Sigmoid colon (tissue), 7 donors: ENCODE data around the gene ADORA2B. TPM values are rescaled to one million over a fixed set of nuclear protein-coding genes. Genes with fewer than 3 reads are reported as not detected.
A peak's percentile ranks its signal among the peaks of the same experiment; 100 is the strongest.
"Not testable (repeated sequence)": the region's sequence is repeated elsewhere in the genome, so short reads cannot be mapped to it uniquely, and the experiment has no call there.

Experiments
- DNase-seq: peaks from one replicate; pipeline ENCODE4 v3.0.0-alpha.2; 2019
- H3K27ac ChIP-seq, 4 donors: fragments of 200-600 bp; sonication (generic); one replicate each; pipeline ENCODE4 v1.5.1; 2016 to 2019; ENCODE audit warnings: mild to moderate bottlenecking in 1 of 4
- H3K27me3 ChIP-seq, 3 donors: fragments of 200-600 bp; sonication (generic); one replicate each; pipeline ENCODE4 v1.5.1; 2019; ENCODE audit warnings: mild to moderate bottlenecking in 1 of 3
- H3K36me3 ChIP-seq, 4 donors: fragments of 200-600 bp; sonication (generic); one replicate each; pipeline ENCODE4 v1.5.1; 2016 to 2019
- H3K4me1 ChIP-seq, 4 donors: fragments of 200-600 bp; sonication (generic); one replicate each; pipeline ENCODE4 v1.5.1; 2017 to 2019
- H3K4me3 ChIP-seq, 4 donors: fragments of 200-600 bp; sonication (generic); one replicate each; pipeline ENCODE4 v1.5.1; 2017 to 2019; ENCODE audit warnings: mild to moderate bottlenecking in 2 of 4, moderate library complexity in 1 of 4
- H3K9me3 ChIP-seq, 4 donors: fragments of 200-600 bp in 3 of 4; sonication (generic) in 3 of 4; one replicate each; pipeline versions ENCODE4 v1.5.1 to v1.6.1; 2013 to 2019
- CTCF ChIP-seq, 4 experiments: fragments of 450-650 bp in 3 of 4; fragments of 200-600 bp in 1 of 4; IDR thresholded peaks; one replicate each; pipeline ENCODE4 v1.5.1; 2016 to 2019; ENCODE audit warnings: antibody characterized with exemption in 4 of 4, mild to moderate bottlenecking in 3 of 4, moderate library complexity in 2 of 4
- EP300 ChIP-seq, 4 donors: sonication (generic); formaldehyde crosslinking; IDR thresholded peaks; one replicate each; pipeline ENCODE4 v1.6.1; 2017; ENCODE audit warnings: antibody characterized with exemption in 4 of 4
- POLR2A ChIP-seq, 2 donors: fragments of 450-650 bp; IDR thresholded peaks; one replicate each; pipeline ENCODE4 v1.6.1; 2016; ENCODE audit warnings: antibody characterized with exemption in 2 of 2, mild to moderate bottlenecking in 2 of 2, moderate library complexity in 2 of 2
- POLR2AphosphoS5 ChIP-seq, 4 donors: sonication (generic); formaldehyde crosslinking; IDR thresholded peaks; one replicate each; pipeline ENCODE4 v1.6.1; 2017; ENCODE audit warnings: antibody characterized with exemption in 4 of 4
- WGBS, 2 donors: extraction: QIAGEN DNeasy Blood & Tissue Kit; methylation state at CpG; one replicate each; pipeline ENCODE4 v1.1.7; 2013; 5-methylcytosine and 5-hydroxymethylcytosine counted together
- intact Hi-C: fragments of 100-400 bp; cut with DNase I; formaldehyde crosslinking; loops from one replicate; pipeline ENCODE4 v1.15.1; 2023
- polyA plus RNA-seq, 3 donors: library from polyadenylated mRNA; stranded (reverse); fragments of 200-250 nt; gene quantifications; one replicate each; pipeline ENCODE4 v1.2.3, GENCODE V29; 2013
- total RNA-seq, 4 donors: library from RNA; depleted of rRNA; stranded (reverse); fragments of >200 nt; gene quantifications; one replicate each; pipeline ENCODE4 v1.1.0, GENCODE V29; 2016
- donor health status: healthy with polysubstance abuse.
- donor health status: Bipolar disorder and iron deficiency.
- donor health status: healthy.

The ADORA2B gene
- total and polyA plus RNA-seq, 7 donors = 2.2 to 21.4 (median 5.4) TPM

- Histone ChIP-seq H3K9me3 (no peaks in the 10 kb centered on the region), H3K36me3 (no peaks in the 10 kb centered on the region), H3K4me1 (peaks cover 0 to 53% (median 35%) of the 10 kb centered on the region in 4 donors), H3K27me3 (no peaks in the 10 kb centered on the region), H3K4me3 (no peak overlapping the region), H3K27ac (no peak overlapping the region)
- DNase-seq = peak; percentile 37
- no peak for TF ChIP-seq POLR2A (IDR thresholded peaks at IDR 0.05)
- TF ChIP-seq EP300 (IDR thresholded peaks at IDR 0.05) = no peak
- no peak for TF ChIP-seq POLR2AphosphoS5 (IDR thresholded peaks at IDR 0.05)
- TF ChIP-seq CTCF (IDR thresholded peaks at IDR 0.05) = no peak
- WGBS, 2 donors = 85 to 88% methylated on average over 4 of the region's 4 CpGs
- intact Hi-C loops = loop anchor here (10.0 kb wide), 2 partner anchors 575 to 665 kb away; partner anchors contain the start of gene PMP22
Observed at GRCh38 chr17:15929941-15930340, 15.0 kb upstream of the ADORA2B start.

GRCh38 chr17:15930426-15930825 is 14.5 kb upstream of the ADORA2B start:
- WGBS, 2 donors = 81 to 82% methylated on average over 6 of the region's 6 CpGs
- Histone ChIP-seq H3K36me3 (no peaks in the 10 kb centered on the region), H3K9me3 (no peaks in the 10 kb centered on the region), H3K27me3 (no peaks in the 10 kb centered on the region), H3K4me1 (peaks cover 0 to 48% (median 30%) of the 10 kb centered on the region in 4 donors), H3K27ac (no peak overlapping the region), H3K4me3 (no peak overlapping the region)
- DNase-seq = peak; percentile 33
- intact Hi-C loops = no loop called here
- TF ChIP-seq POLR2AphosphoS5 (IDR thresholded peaks at IDR 0.05) = no peak
- TF ChIP-seq CTCF (IDR thresholded peaks at IDR 0.05) = no peak

GRCh38 chr17:15931394-15931793 is 13.5 kb upstream of the ADORA2B start:
- Histone ChIP-seq H3K4me1 (peaks cover 0 to 38% (median 23%) of the 10 kb centered on the region in 4 donors), H3K27ac (no peak overlapping the region), H3K36me3 (no peaks in the 10 kb centered on the region), H3K4me3 (no peak overlapping the region), H3K27me3 (no peaks in the 10 kb centered on the region), H3K9me3 (no peaks in the 10 kb centered on the region)
- intact Hi-C loops = no loop called here
- DNase-seq = no peak
- TF ChIP-seq POLR2AphosphoS5 (IDR thresholded peaks at IDR 0.05) (no peak), POLR2A (IDR thresholded peaks at IDR 0.05) (no peak), CTCF (IDR thresholded peaks at IDR 0.05) (no peak), EP300 (IDR thresholded peaks at IDR 0.05) (no peak)

- TF ChIP-seq POLR2A (IDR thresholded peaks at IDR 0.05) (no peak), CTCF (IDR thresholded peaks at IDR 0.05) (no peak), POLR2AphosphoS5 (IDR thresholded peaks at IDR 0.05) (no peak), EP300 (IDR thresholded peaks at IDR 0.05) (no peak)
- DNase-seq = no peak
- intact Hi-C loops = no loop called here
Observed at GRCh38 chr17:15934866-15935265, 10.1 kb upstream of the ADORA2B start.

GRCh38 chr17:15935891-15936290 is 9.0 kb upstream of the ADORA2B start:
- Histone ChIP-seq H3K4me3 (no peak overlapping the region), H3K27me3 (no peaks in the 10 kb centered on the region), H3K36me3 (no peaks in the 10 kb centered on the region), H3K9me3 (no peaks in the 10 kb centered on the region), H3K4me1 (no peaks in the 10 kb centered on the region), H3K27ac (no peak overlapping the region)
- intact Hi-C loops = no loop called here
- DNase-seq = no peak
- no peak for TF ChIP-seq CTCF (IDR thresholded peaks at IDR 0.05)
- no peak for TF ChIP-seq POLR2AphosphoS5 (IDR thresholded peaks at IDR 0.05)
- no peak for TF ChIP-seq EP300 (IDR thresholded peaks at IDR 0.05)
- TF ChIP-seq POLR2A (IDR thresholded peaks at IDR 0.05) = no peak
- WGBS, 2 donors = 94 to 96% methylated on average over 7 of the region's 7 CpGs

More at GRCh38 chr17:15934866-15935265, 10.1 kb upstream of the ADORA2B start:
- no peak overlapping the region for H3K4me3 ChIP-seq
- no peaks in the 10 kb centered on the region for H3K36me3 ChIP-seq
- no peak overlapping the region for H3K27ac ChIP-seq
- no peaks in the 10 kb centered on the region for H3K9me3 ChIP-seq
- H3K4me1 ChIP-seq = peaks cover 0 to 7% (median 0%) of the 10 kb centered on the region in 4 donors
- WGBS, 2 donors = 92 to 95% methylated on average over 5 of the region's 5 CpGs
- no peaks in the 10 kb centered on the region for H3K27me3 ChIP-seq

GRCh38 chr17:15936481-15936880 is 8.4 kb upstream of the ADORA2B start:
- H3K27ac ChIP-seq, H3K36me3 ChIP-seq, H3K27me3 ChIP-seq, intact Hi-C loops, DNase-seq, H3K4me3 ChIP-seq, H3K9me3 ChIP-seq, H3K4me1 ChIP-seq: not testable (repeated sequence)
- 96 to 98% methylated on average over 4 of the region's 4 CpGs for WGBS, 2 donors
